K562 (cell line): ENCODE measurements around the gene CAMK2G. TPM values are rescaled to one million over a fixed set of nuclear protein-coding genes. Genes with fewer than 3 reads are reported as not detected.

Experiments used
- BRCA1 ChIP-seq, 2 experiments: fragments of 450-650 bp in 1 of 2; sonication (generic) in 1 of 2; formaldehyde crosslinking in 1 of 2; IDR thresholded peaks; 2 replicates each; pipeline versions ENCODE4 v1.5.0 to v1.6.1; 2017 to 2020; ENCODE audit warnings: mild to moderate bottlenecking in 1 of 2, missing genetic modification reagents in 1 of 2
- ERF ChIP-seq: fragments of 450-650 bp; formaldehyde crosslinking; IDR thresholded peaks from 2 replicates; pipeline ENCODE4 v1.4.0; 2020; ENCODE audit warnings: mild to moderate bottlenecking, mixed read lengths
- ETS1 ChIP-seq: conservative IDR thresholded peaks from 2 replicates; pipeline ENCODE4 v1.6.1; 2011; ENCODE audit warnings: low read depth, mild to moderate bottlenecking, low read length; ENCODE audit not compliant: control insufficient read depth
- EWSR1 ChIP-seq: fragments of 450-650 bp; IDR thresholded peaks from 2 replicates; pipeline ENCODE4 v1.6.1; 2018; ENCODE audit warnings: borderline replicate concordance, mild to moderate bottlenecking, low read depth, moderate library complexity; ENCODE audit not compliant: partially characterized antibody
- FOSL1 ChIP-seq: fragments of 200-800 bp; sonication (Bioruptor generic); conservative IDR thresholded peaks from 2 replicates; pipeline ENCODE4 v1.6.1; 2016; ENCODE audit warnings: missing genetic modification characterization, missing compliant biosample characterization
- LEF1 ChIP-seq: fragments of 450-650 bp; IDR thresholded peaks from 2 replicates; pipeline ENCODE4 v1.6.1; 2016; ENCODE audit warnings: mild to moderate bottlenecking
- MCM3 ChIP-seq: fragments of 450-650 bp; IDR thresholded peaks from 2 replicates; pipeline ENCODE4 v1.6.1; 2016
- NBN ChIP-seq: fragments of 450-650 bp; IDR thresholded peaks from 2 replicates; pipeline ENCODE4 v1.6.1; 2016; ENCODE audit warnings: low read depth, mild to moderate bottlenecking
- NEUROD1 ChIP-seq: fragments of 150-350 bp; IDR thresholded peaks from 2 replicates; pipeline ENCODE4 v1.6.1; 2014; ENCODE audit warnings: borderline replicate concordance, low read length, low read depth; ENCODE audit not compliant: partially characterized antibody
- NFE2L1 ChIP-seq: fragments of 450-650 bp; IDR thresholded peaks from 2 replicates; pipeline ENCODE4 v1.6.1; 2016; ENCODE audit warnings: missing genetic modification characterization, low read depth, mild to moderate bottlenecking, missing compliant biosample characterization, moderate library complexity, borderline replicate concordance
- NFIX ChIP-seq: fragments of 250-450 bp; sonication (Bioruptor Pico); IDR thresholded peaks from 2 replicates; pipeline ENCODE4 v1.4.0; 2020; ENCODE audit warnings: low read depth, mild to moderate bottlenecking, moderate library complexity
- NKRF ChIP-seq: fragments of 450-650 bp; IDR thresholded peaks from 2 replicates; pipeline ENCODE4 v1.6.1; 2016; ENCODE audit warnings: borderline replicate concordance
- PTRF ChIP-seq: fragments of 450-650 bp; IDR thresholded peaks from 2 replicates; pipeline ENCODE4 v1.6.1; 2016; ENCODE audit warnings: mild to moderate bottlenecking, missing genetic modification characterization, missing compliant biosample characterization
- RBBP5 ChIP-seq: fragments of 200-600 bp; sonication (generic); IDR thresholded peaks from 2 replicates; pipeline ENCODE4 v1.6.1; 2012; ENCODE audit warnings: borderline replicate concordance, mild to moderate bottlenecking, low read length, control low read depth, inconsistent platforms; ENCODE audit not compliant: insufficient read depth, poor library complexity, severe bottlenecking
- RNF2 ChIP-seq: sonication (generic); IDR thresholded peaks from 2 replicates; pipeline ENCODE4 v1.6.1; 2016
- TAL1 ChIP-seq: fragments of 450-650 bp; IDR thresholded peaks from 2 replicates; pipeline ENCODE4 v1.6.1; 2016; ENCODE audit warnings: mild to moderate bottlenecking
- ZFX ChIP-seq: sonication (generic); formaldehyde crosslinking; IDR thresholded peaks from 2 replicates; pipeline ENCODE4 v1.8.0; 2022; ENCODE audit warnings: mild to moderate bottlenecking, missing genetic modification reagents, moderate library complexity
- polyA plus RNA-seq, 8 experiments: library from polyadenylated mRNA; depleted of rRNA in 4 of 8; stranded (reverse) in 5 of 8; unstranded in 3 of 8; fragments of >200 nt; fragmentation: Nextera tagmentation in 2 of 8; fragmentation: Illumina TruSeq in 1 of 8; extraction: Ambion mirVana in 2 of 8; extraction: Trizol in 1 of 8; gene quantifications; 2 replicates each; pipeline versions ENCODE4 v1.2.1 to v1.2.3, GENCODE V29; 2011 to 2014; ENCODE audit warnings: inconsistent platforms in 1 of 8, missing spikeins in 1 of 8
- total RNA-seq, 7 experiments: library from RNA; depleted of rRNA in 6 of 7; stranded (reverse); fragments of >200 nt in 6 of 7; fragmentation: Illumina TruSeq in 2 of 7; extraction: Trizol in 2 of 7; gene quantifications; 2 replicates each; pipeline versions ENCODE4 v1.2.1 to v1.2.3, GENCODE V29; 2011 to 2021; ENCODE audit warnings: low replicate concordance in 1 of 7

The CAMK2G gene
- total and polyA plus RNA-seq, 9 of the 15 experiments (the other 6 are each of a cell fraction or from before 2014, with no cell fraction given) = 9.0 to 37.9 (median 32.6) TPM

- peak; percentile 18 for TF ChIP-seq NEUROD1
- no peak for TF ChIP-seq EWSR1
- TF ChIP-seq BRCA1 (IDR thresholded peaks at IDR 0.05) = no peak
- no peak for TF ChIP-seq BRCA1 (CRISPR knock-in tag; IDR thresholded peaks at IDR 0.05)
- TF ChIP-seq RNF2 = peak; percentile 50
- no peak for TF ChIP-seq TAL1
- no peak for TF ChIP-seq LEF1
- peak; percentile 70; the same call in 1 of the 2 replicates for TF ChIP-seq NKRF
- peak; percentile 80 for TF ChIP-seq ZFX (CRISPR knock-in tag)
- TF ChIP-seq MCM3 = no peak
- peak; percentile 98 for TF ChIP-seq ERF (CRISPR knock-in tag)
- TF ChIP-seq NFIX (CRISPR knock-in tag) = no peak
- peak; percentile 64 for TF ChIP-seq FOSL1 (tag)
- no peak for TF ChIP-seq PTRF (tag)
- TF ChIP-seq NBN = peak; percentile 68; the same call in 1 of the 2 replicates
- TF ChIP-seq ETS1 = peak; percentile 73
- peak; percentile 80 for TF ChIP-seq RBBP5
- no peak for TF ChIP-seq NFE2L1 (tag)
Measured at GRCh38 chr10:73772281-73773151, 101.8 kb downstream of the CAMK2G start (continued).
